Naive thymus-derived CD4-positive, alpha-beta T cell (primary cell): ENCODE data around the gene KDM4B. TPM values are rescaled to one million over a fixed set of nuclear protein-coding genes. Genes with fewer than 3 reads are reported as not detected.
"Not testable (repeated sequence)": the region's sequence is repeated elsewhere in the genome, so short reads cannot be mapped to it uniquely, and the experiment has no call there.

ENCODE experiments used
- ATAC-seq: fragments of 150-1000 bp; cut with Tn5 transposase; 2 replicates; pipeline ENCODE4 v1.10.0; 2021; ENCODE audit warnings: mild to moderate bottlenecking, moderate library complexity
- CTCF ChIA-PET: fragments of 350-600 bp; sonication (Branson Sonifier 250); formaldehyde crosslinking; loops from one replicate; lab custom pipeline; 2021; ENCODE audit warnings: antibody characterized with exemption; lab: Charles Lee
- POLR2A ChIA-PET: fragments of 350-600 bp; sonication (Branson Sonifier 250); formaldehyde crosslinking; loops from one replicate; lab custom pipeline; 2021; ENCODE audit warnings: antibody characterized with exemption, inconsistent platforms; lab: Charles Lee
- DNase-seq, 9 donors: peaks; one replicate each; pipeline versions ENCODE4 v3.0.0 to v3.0.0-alpha.2; 2020 to 2022; ENCODE audit warnings: mixed read lengths in 1 of 9
- H3K27ac ChIP-seq: one replicate; pipeline ENCODE4 v1.7.0; 2013; ENCODE audit warnings: mild to moderate bottlenecking, low read depth, low read length, moderate library complexity
- H3K27me3 ChIP-seq, 2 donors: one replicate each; pipeline ENCODE4 v1.7.0; 2013; ENCODE audit warnings: low read length in 2 of 2, mild to moderate bottlenecking in 2 of 2, moderate library complexity in 2 of 2; ENCODE audit not compliant: control insufficient read depth in 2 of 2, insufficient read depth in 2 of 2
- H3K36me3 ChIP-seq, 3 experiments: 1 replicate in 2 of 3; 2 replicates in 1 of 3; pipeline ENCODE4 v1.7.0; 2013; ENCODE audit warnings: low read length in 3 of 3, mild to moderate bottlenecking in 3 of 3, moderate library complexity in 1 of 3; ENCODE audit not compliant: insufficient read depth in 3 of 3, control insufficient read depth in 2 of 3
- H3K4me1 ChIP-seq, 2 donors: one replicate each; pipeline ENCODE4 v1.7.0; 2013; ENCODE audit warnings: low read length in 2 of 2, mild to moderate bottlenecking in 2 of 2, moderate library complexity in 1 of 2; ENCODE audit not compliant: control insufficient read depth in 2 of 2, insufficient read depth in 2 of 2
- H3K4me3 ChIP-seq: 2 replicates; pipeline ENCODE4 v1.7.0; 2013; ENCODE audit warnings: mild to moderate bottlenecking, low read length
- H3K9me3 ChIP-seq, 3 experiments: 1 replicate in 2 of 3; 2 replicates in 1 of 3; pipeline ENCODE4 v1.7.0; 2013; ENCODE audit warnings: low read length in 3 of 3; ENCODE audit not compliant: control insufficient read depth in 2 of 3
- H3K27ac Mint-ChIP-seq, 9 donors: one replicate each; pipeline ENCODE4 v1.8.0; 2020 to 2022; ENCODE audit warnings: mixed read lengths in 9 of 9, mild to moderate bottlenecking in 8 of 9, moderate library complexity in 5 of 9, inconsistent platforms in 2 of 9
- H3K27me3 Mint-ChIP-seq, 5 donors: one replicate each; pipeline ENCODE4 v1.8.0; 2021 to 2022; ENCODE audit warnings: mixed read lengths in 5 of 5, mild to moderate bottlenecking in 1 of 5
- H3K36me3 Mint-ChIP-seq, 5 donors: one replicate each; pipeline ENCODE4 v1.8.0; 2020 to 2022; ENCODE audit warnings: mixed read lengths in 5 of 5, mild to moderate bottlenecking in 3 of 5, inconsistent platforms in 1 of 5
- H3K4me1 Mint-ChIP-seq, 7 donors: one replicate each; pipeline ENCODE4 v1.8.0; 2020 to 2022; ENCODE audit warnings: mixed read lengths in 7 of 7, mild to moderate bottlenecking in 3 of 7, inconsistent platforms in 1 of 7
- H3K4me3 Mint-ChIP-seq, 10 donors: one replicate each; pipeline ENCODE4 v1.8.0; 2020 to 2022; ENCODE audit warnings: mild to moderate bottlenecking in 10 of 10, mixed read lengths in 10 of 10, moderate library complexity in 6 of 10, inconsistent platforms in 2 of 10
- H3K9me3 Mint-ChIP-seq, 11 donors: one replicate each; pipeline ENCODE4 v1.8.0; 2020 to 2022; ENCODE audit warnings: mixed read lengths in 11 of 11, mild to moderate bottlenecking in 4 of 11, inconsistent platforms in 1 of 11, moderate library complexity in 1 of 11
- intact Hi-C, 2 donors: fragments of 100-400 bp; cut with micrococcal nuclease; formaldehyde crosslinking; loops; one replicate each; pipeline ENCODE4 v1.15.1; 2023
- polyA plus RNA-seq, 2 donors: library from polyadenylated mRNA; unstranded; fragments of 300-500 nt; fragmentation: Illumina TruSeq; gene quantifications; one replicate each; pipeline ENCODE4 v1.2.3, GENCODE V29; 2021
- total RNA-seq, 6 experiments: library from RNA in 5 of 6; stranded (reverse) in 5 of 6; gene quantifications; 1 replicate in 5 of 6; 2 replicates in 1 of 6; pipeline ENCODE4 v1.2.3 and lab custom pipeline; 2021 to 2026

Gene KDM4B
- total and polyA plus RNA-seq, 7 experiments from 2014 or later, result 8.1 to 78.0 (median 46.7) TPM

DNA sequence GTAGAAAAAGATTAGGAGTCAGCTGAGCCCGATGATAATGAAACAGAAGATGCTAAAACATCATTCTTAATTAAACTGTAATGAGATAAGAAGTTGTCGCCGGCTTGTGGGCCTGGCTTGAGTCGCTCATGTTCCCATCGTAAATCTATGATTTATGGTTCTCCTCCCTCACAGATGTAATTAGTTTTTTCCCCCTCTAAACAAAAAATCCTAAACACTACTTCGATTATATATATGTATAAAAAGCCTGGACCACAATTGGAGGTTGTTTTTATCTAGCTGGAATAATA is 220.3 kb downstream of the KDM4B start:
- Histone ChIP-seq H3K27me3 (no peaks in the 10 kb centered on the region), H3K27ac (no peak overlapping the region), H3K9me3 (no peaks in the 10 kb centered on the region), H3K4me1 (no peaks in the 10 kb centered on the region), H3K4me3 (no peak overlapping the region), H3K36me3 (no peaks in the 10 kb centered on the region)
- Mint-ChIP-seq H3K4me3 (no peak overlapping the region), H3K36me3 (no peaks in the 10 kb centered on the region), H3K27ac (no peak overlapping the region), H3K27me3 (peaks cover 0 to 24% (median 4%) of the 10 kb centered on the region in 5 donors), H3K9me3 (peaks cover 0 to 3% (median 0%) of the 10 kb centered on the region in 11 donors), H3K4me1 (peaks cover 0 to 5% (median 0%) of the 10 kb centered on the region in 7 donors)
- CTCF ChIA-PET, result no interaction called here
- DNase-seq, result no peak
- POLR2A ChIA-PET, result no interaction called here
- intact Hi-C loops, result no loop called here
- no peak for ATAC-seq

- ATAC-seq, result no peak
These were observed 222.2 kb downstream of the KDM4B start for GRCh38 chr19:5191091-5191490.

GRCh38 chr19:5192568-5192967 is 223.7 kb downstream of the KDM4B start:
- DNase-seq (no peak), ATAC-seq (no peak)
- ChIA-PET CTCF (no interaction called here), POLR2A (no interaction called here)
- intact Hi-C loops, result no loop called here
- no peak overlapping the region for H3K4me3 ChIP-seq
- no peak overlapping the region for H3K27ac Mint-ChIP-seq
- H3K27ac ChIP-seq, result no peak overlapping the region
- peaks cover 0 to 17% (median 8%) of the 10 kb centered on the region in 5 donors for H3K27me3 Mint-ChIP-seq
- no peak overlapping the region for H3K4me3 Mint-ChIP-seq
- H3K9me3 Mint-ChIP-seq, result peaks cover 0 to 3% (median 0%) of the 10 kb centered on the region in 11 donors
- peaks cover 0 to 5% (median 0%) of the 10 kb centered on the region in 7 donors for H3K4me1 Mint-ChIP-seq
- H3K36me3 ChIP-seq, result no peaks in the 10 kb centered on the region
- no peaks in the 10 kb centered on the region for H3K4me1 ChIP-seq
- no peaks in the 10 kb centered on the region for H3K9me3 ChIP-seq
- H3K36me3 Mint-ChIP-seq, result no peaks in the 10 kb centered on the region
- no peaks in the 10 kb centered on the region for H3K27me3 ChIP-seq

More at GRCh38 chr19:5191091-5191490, 222.2 kb downstream of the KDM4B start:
- Histone ChIP-seq H3K27ac (no peak overlapping the region), H3K36me3 (no peaks in the 10 kb centered on the region), H3K4me1 (no peaks in the 10 kb centered on the region), H3K27me3 (no peaks in the 10 kb centered on the region), H3K9me3 (no peaks in the 10 kb centered on the region), H3K4me3 (no peak overlapping the region)
- ChIA-PET POLR2A (no interaction called here), CTCF (no interaction called here)
- Mint-ChIP-seq H3K9me3 (peaks cover 0 to 3% (median 0%) of the 10 kb centered on the region in 11 donors), H3K27ac (no peak overlapping the region), H3K36me3 (no peaks in the 10 kb centered on the region), H3K4me3 (no peak overlapping the region), H3K4me1 (peaks cover 0 to 5% (median 0%) of the 10 kb centered on the region in 7 donors), H3K27me3 (peaks cover 0 to 23% (median 8%) of the 10 kb centered on the region in 5 donors)
- DNase-seq, result no peak
- intact Hi-C loops, result no loop called here

DNA sequence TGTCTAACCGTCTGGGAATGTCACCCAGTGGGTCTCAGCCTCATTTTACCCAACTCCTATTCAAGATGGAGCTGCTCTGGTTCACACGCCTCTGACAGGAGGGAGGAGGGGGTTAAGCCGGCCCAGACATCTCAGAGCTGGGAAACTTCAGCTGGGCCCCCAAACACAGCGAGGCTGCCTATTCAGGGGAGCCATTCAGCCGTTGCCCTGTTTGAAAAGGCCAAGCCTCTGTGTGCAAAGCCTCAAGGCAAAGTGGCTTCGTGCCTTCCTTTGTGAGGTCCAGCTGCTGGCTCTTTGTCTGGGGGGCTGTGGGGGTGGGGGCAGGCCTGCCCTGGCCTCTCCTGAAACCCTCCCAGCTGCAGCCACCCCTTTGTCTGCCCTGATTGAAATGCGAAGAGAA is 224.3 kb downstream of the KDM4B start:
- Mint-ChIP-seq H3K27me3 (peaks cover 0 to 16% (median 7%) of the 10 kb centered on the region in 5 donors), H3K36me3 (no peaks in the 10 kb centered on the region), H3K4me1 (peaks cover 0 to 5% (median 0%) of the 10 kb centered on the region in 7 donors), H3K4me3 (no peak overlapping the region), H3K27ac (no peak overlapping the region), H3K9me3 (peaks cover 0 to 3% (median 0%) of the 10 kb centered on the region in 11 donors)
- H3K4me3 ChIP-seq, result no peak overlapping the region
- no peaks in the 10 kb centered on the region for H3K27me3 ChIP-seq
- H3K4me1 ChIP-seq, result no peaks in the 10 kb centered on the region
- ATAC-seq (no peak), DNase-seq (no peak)
- no peaks in the 10 kb centered on the region for H3K36me3 ChIP-seq
- H3K9me3 ChIP-seq, result no peaks in the 10 kb centered on the region
- CTCF ChIA-PET, result no interaction called here
- H3K27ac ChIP-seq, result no peak overlapping the region
- intact Hi-C loops, result no loop called here
- POLR2A ChIA-PET, result no interaction called here

DNA sequence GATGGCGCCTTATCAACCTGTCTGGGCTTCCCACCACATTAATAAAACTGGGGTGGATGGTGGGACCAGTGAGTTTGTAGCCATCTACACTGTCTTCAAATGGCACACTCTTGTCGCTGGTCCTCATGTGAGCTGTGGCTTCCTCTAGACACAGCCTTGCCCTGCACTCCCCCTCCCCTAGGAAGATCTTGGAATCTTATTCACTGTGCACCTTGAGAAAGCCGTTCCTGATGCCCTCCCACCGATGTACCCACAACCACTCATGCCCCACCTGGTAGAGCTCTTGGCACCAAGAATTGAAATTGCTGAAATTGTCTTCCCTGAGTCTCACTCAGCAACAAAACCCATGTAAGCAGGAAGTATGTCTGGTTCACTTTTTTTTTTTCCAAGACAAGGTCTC is 225.7 kb downstream of the KDM4B start:
- CTCF ChIA-PET, result no interaction called here
- Histone ChIP-seq H3K27ac (no peak overlapping the region), H3K4me3 (no peak overlapping the region), H3K4me1 (no peaks in the 10 kb centered on the region), H3K27me3 (no peaks in the 10 kb centered on the region), H3K36me3 (no peaks in the 10 kb centered on the region), H3K9me3 (no peaks in the 10 kb centered on the region)
- POLR2A ChIA-PET, result no interaction called here
- Mint-ChIP-seq H3K4me3 (no peak overlapping the region), H3K9me3 (peaks cover 0 to 3% (median 0%) of the 10 kb centered on the region in 11 donors), H3K27ac (no peak overlapping the region), H3K36me3 (no peaks in the 10 kb centered on the region), H3K27me3 (peaks cover 0 to 7% (median 0%) of the 10 kb centered on the region in 5 donors), H3K4me1 (no peaks in the 10 kb centered on the region)
- no peak for DNase-seq
- intact Hi-C loops, result no loop called here
- ATAC-seq, result no peak

GRCh38 chr19:5195587-5195986 is 226.7 kb downstream of the KDM4B start:
- H3K27ac ChIP-seq, H3K27ac Mint-ChIP-seq, H3K27me3 ChIP-seq, H3K4me1 ChIP-seq, H3K4me3 Mint-ChIP-seq, H3K9me3 Mint-ChIP-seq, H3K4me1 Mint-ChIP-seq, H3K9me3 ChIP-seq, CTCF ChIA-PET, DNase-seq, POLR2A ChIA-PET, H3K36me3 Mint-ChIP-seq, ATAC-seq, H3K27me3 Mint-ChIP-seq, H3K4me3 ChIP-seq, H3K36me3 ChIP-seq, intact Hi-C loops: not testable (repeated sequence)

GRCh38 chr19:5196832-5197231 is 227.9 kb downstream of the KDM4B start:
- no peaks in the 10 kb centered on the region for H3K27me3 ChIP-seq
- POLR2A ChIA-PET, result no interaction called here
- H3K27ac ChIP-seq, result no peak overlapping the region
- CTCF ChIA-PET, result no interaction called here
- Mint-ChIP-seq H3K36me3 (no peaks in the 10 kb centered on the region), H3K4me1 (no peaks in the 10 kb centered on the region), H3K27me3 (peaks cover 0 to 7% (median 0%) of the 10 kb centered on the region in 5 donors), H3K4me3 (no peak overlapping the region), H3K27ac (no peak overlapping the region), H3K9me3 (peaks cover 0 to 20% (median 10%) of the 10 kb centered on the region in 11 donors)
- no peak overlapping the region for H3K4me3 ChIP-seq
- intact Hi-C loops, result no loop called here
- peaks cover 0 to 10% (median 0%) of the 10 kb centered on the region in 3 experiments for H3K9me3 ChIP-seq
- no peak for ATAC-seq
- DNase-seq, result no peak
- no peaks in the 10 kb centered on the region for H3K4me1 ChIP-seq
- H3K36me3 ChIP-seq, result no peaks in the 10 kb centered on the region
